GM12878 (cell line): ENCODE data around the gene SRSF12. TPM values are rescaled to one million over a fixed set of nuclear protein-coding genes. Genes with fewer than 3 reads are reported as not detected.

Experiments used
- ATAC-seq: fragments of 200-7000 bp; cut with Tn5 transposase; 3 replicates; pipeline ENCODE4 v1.9.1; 2020; ENCODE audit warnings: mild to moderate bottlenecking, moderate library complexity
- BruUV-seq: library from RNA; stranded (reverse); fragments of 400-500 nt; replicated peaks from 2 replicates; lab custom pipeline; 2021; lab: Mats Ljungman, UMichigan
- CTCF ChIA-PET: fragments of 300-600 bp; sonication (Branson Sonifier 250); formaldehyde crosslinking; extraction: SDS; loops from one replicate; lab custom pipeline; 2021; ENCODE audit warnings: inconsistent platforms; lab: Yijun Ruan, JAX
- POLR2A ChIA-PET: fragments of 350-600 bp; formaldehyde crosslinking; extraction: SDS; loops from one replicate; lab custom pipeline; 2021; ENCODE audit warnings: inconsistent platforms; lab: Charles Lee
- RAD21 ChIA-PET: fragments of 300-600 bp; sonication (Branson Sonifier 250); formaldehyde crosslinking; loops from one replicate; lab custom pipeline; 2023; ENCODE audit warnings: antibody characterized with exemption; ENCODE audit not compliant: unreplicated experiment; lab: Charles Lee
- SMC1A ChIA-PET: fragments of 300-600 bp; sonication (Branson Sonifier 250); formaldehyde crosslinking; loops from one replicate; lab custom pipeline; 2023; ENCODE audit not compliant: unreplicated experiment, uncharacterized antibody; lab: Charles Lee
- DNase-seq: peaks from one replicate; pipeline ENCODE4 v3.0.0-alpha.2; 2011; ENCODE audit warnings: low read depth, low spot score
- FAIRE-seq: peaks from 3 replicates; lab custom pipeline; 2011; peaks lifted over from hg19 to GRCh38; lab: Jason Lieb, UNC
- H2AFZ ChIP-seq: 2 replicates; pipeline ENCODE4 v1.6.0; 2011; ENCODE audit warnings: low read depth, low read length, control low read depth; ENCODE audit not compliant: control insufficient read depth
- H3K27ac ChIP-seq: 2 replicates; pipeline ENCODE4 v1.5.1; 2011; ENCODE audit warnings: control low read depth; ENCODE audit not compliant: control insufficient read depth, insufficient read depth
- H3K27me3 ChIP-seq, 2 experiments: replicated peaks in 1 of 2; 2 replicates each; pipeline versions ENCODE4 v1.6.0 to v1.6.1; 2011; ENCODE audit warnings: low read length in 1 of 2; ENCODE audit not compliant: control insufficient read depth in 2 of 2, insufficient read depth in 2 of 2
- H3K36me3 ChIP-seq, 2 experiments: 2 replicates each; pipeline ENCODE4 v1.5.1; 2011; ENCODE audit warnings: low read length in 1 of 2; ENCODE audit not compliant: control insufficient read depth in 2 of 2, insufficient read depth in 2 of 2
- H3K4me1 ChIP-seq: 2 replicates; pipeline ENCODE4 v1.6.1; 2011; ENCODE audit warnings: mild to moderate bottlenecking, low read length, moderate library complexity, mixed read lengths; ENCODE audit not compliant: control insufficient read depth, insufficient read depth
- H3K4me2 ChIP-seq: 2 replicates; pipeline ENCODE4 v1.6.0; 2011; ENCODE audit warnings: control low read depth; ENCODE audit not compliant: control insufficient read depth, insufficient read depth
- H3K4me3 ChIP-seq: fragments of 200-600 bp; sonication (generic); 2 replicates; pipeline ENCODE4 v1.5.1; 2016
- H3K79me2 ChIP-seq: 2 replicates; pipeline ENCODE4 v1.6.0; 2011; ENCODE audit warnings: low read length; ENCODE audit not compliant: control insufficient read depth, insufficient read depth
- H3K9ac ChIP-seq: 2 replicates; pipeline ENCODE4 v1.8.0; 2011; ENCODE audit warnings: low read length, control low read depth, mixed read lengths; ENCODE audit not compliant: control insufficient read depth, insufficient read depth
- H3K9me3 ChIP-seq: replicated peaks from 3 replicates; pipeline ENCODE4 v1.5.1; 2011; ENCODE audit warnings: mild to moderate bottlenecking, low read length; ENCODE audit not compliant: control insufficient read depth, insufficient read depth
- H4K20me1 ChIP-seq: 2 replicates; pipeline ENCODE4 v1.6.0; 2011; ENCODE audit not compliant: control insufficient read depth, insufficient read depth
- BHLHE40 ChIP-seq, 2 experiments: fragments of 450-650 bp in 1 of 2; IDR thresholded peaks; 2 replicates each; pipeline ENCODE4 v1.6.1; 2011 to 2017; ENCODE audit warnings: low read depth in 2 of 2, borderline replicate concordance in 1 of 2, improper control_type of control experiment in 1 of 2, low read length in 1 of 2, mild to moderate bottlenecking in 1 of 2
- CEBPB ChIP-seq, 2 experiments: fragments of 150-350 bp in 1 of 2; IDR thresholded peaks; 2 replicates each; pipeline ENCODE4 v1.6.1; 2012 to 2014; ENCODE audit warnings: low read depth in 2 of 2, low read length in 2 of 2, borderline replicate concordance in 1 of 2, inconsistent platforms in 1 of 2
- FOXM1 ChIP-seq: IDR thresholded peaks from 2 replicates; pipeline ENCODE4 v1.6.1; 2012; ENCODE audit warnings: low read depth, mild to moderate bottlenecking, inconsistent platforms, low read length, moderate library complexity
- JUNB ChIP-seq: IDR thresholded peaks from 2 replicates; pipeline ENCODE4 v1.6.1; 2016; ENCODE audit warnings: antibody characterized with exemption, mild to moderate bottlenecking
- JUND ChIP-seq: IDR thresholded peaks from 2 replicates; pipeline ENCODE4 v1.6.1; 2012; ENCODE audit warnings: low read depth, mild to moderate bottlenecking, low read length, improper control_type of control experiment, moderate library complexity
- NR2F1 ChIP-seq: fragments of 450-650 bp; conservative IDR thresholded peaks from 2 replicates; pipeline ENCODE4 v1.6.1; 2017; ENCODE audit warnings: mild to moderate bottlenecking
- PAX8 ChIP-seq: fragments of 450-650 bp; IDR thresholded peaks from 2 replicates; pipeline ENCODE4 v1.6.1; 2017; ENCODE audit warnings: mild to moderate bottlenecking, moderate library complexity
- POLR2A ChIP-seq: IDR thresholded peaks from 2 replicates; pipeline ENCODE4 v1.6.1; 2011; ENCODE audit warnings: low read depth, mild to moderate bottlenecking, low read length
- RELA ChIP-seq: fragments of 450-650 bp; IDR thresholded peaks from 2 replicates; pipeline ENCODE4 v1.8.0; 2014; ENCODE audit warnings: borderline replicate concordance; ENCODE audit not compliant: partially characterized antibody
- RUNX3 ChIP-seq: IDR thresholded peaks from 2 replicates; pipeline ENCODE4 v1.6.1; 2012; ENCODE audit warnings: low read length, inconsistent platforms
- SMC3 ChIP-seq: IDR thresholded peaks from 2 replicates; pipeline ENCODE4 v1.6.1; 2011; ENCODE audit warnings: low read length, improper control_type of control experiment, borderline replicate concordance
- YBX1 ChIP-seq: fragments of 450-650 bp; IDR thresholded peaks from 2 replicates; pipeline ENCODE4 v1.6.1; 2016; ENCODE audit warnings: antibody characterized with exemption
- YY1 ChIP-seq: IDR thresholded peaks from 2 replicates; pipeline ENCODE4 v1.6.1; 2011; ENCODE audit warnings: low read depth, mild to moderate bottlenecking, low read length
- ZNF207 ChIP-seq: fragments of 450-650 bp; IDR thresholded peaks from 2 replicates; pipeline ENCODE4 v1.6.1; 2014; ENCODE audit warnings: antibody characterized with exemption, mild to moderate bottlenecking, borderline replicate concordance
- ZNF24 ChIP-seq: fragments of 450-650 bp; IDR thresholded peaks from 2 replicates; pipeline ENCODE4 v1.6.1; 2017; ENCODE audit warnings: antibody characterized with exemption, mild to moderate bottlenecking
- ZNF592 ChIP-seq: fragments of 450-650 bp; IDR thresholded peaks from 2 replicates; pipeline ENCODE4 v1.6.1; 2017; ENCODE audit warnings: mild to moderate bottlenecking, moderate library complexity
- WGBS: methylation state at CpG from one replicate; pipeline ENCODE4 v1.1.6; 2016; ENCODE audit warnings: low lambda C conversion rate; ENCODE audit not compliant: insufficient replicate concordance, insufficient coverage; ENCODE audit errors: missing lambda C conversion rate; 5-methylcytosine and 5-hydroxymethylcytosine counted together
- in situ Hi-C: fragments of 300-500 bp; cut with MboI; formaldehyde crosslinking; loops from 9 replicates; pipeline ENCODE4 v1.14.3; 2018; ENCODE audit warnings: mixed read lengths
- intact Hi-C: fragments of 100-400 bp; cut with micrococcal nuclease; formaldehyde crosslinking; loops from one replicate; pipeline ENCODE4 v1.14.2; 2022; ENCODE audit not compliant: unreplicated experiment
- polyA plus RNA-seq, 11 experiments: library from polyadenylated mRNA; depleted of rRNA in 4 of 11; unstranded in 6 of 11; stranded (reverse) in 5 of 11; fragments of >200 nt; fragmentation: Nextera tagmentation in 4 of 11; fragmentation: Illumina TruSeq in 1 of 11; extraction: Ambion mirVana in 4 of 11; extraction: Trizol in 1 of 11; gene quantifications; 1 replicate in 1 of 11; 2 replicates in 10 of 11; pipeline versions ENCODE4 v1.2.1 to v1.2.3, GENCODE V29; 2011 to 2016; ENCODE audit warnings: inconsistent platforms in 2 of 11, missing spikeins in 2 of 11, low read depth in 1 of 11
- total RNA-seq, 4 experiments: library from RNA; depleted of rRNA in 3 of 4; stranded (reverse); fragments of >200 nt in 3 of 4; fragmentation: Illumina TruSeq in 1 of 4; extraction: Trizol in 1 of 4; gene quantifications; 2 replicates each; pipeline versions ENCODE4 v1.2.1 to v1.2.3, GENCODE V29; 2013 to 2021
- TF ChIP-seq, protein P1 (sequence below), 3 experiments: IDR thresholded peaks in 2 of 3; conservative IDR thresholded peaks in 1 of 3; 2 replicates each; pipeline ENCODE4 v1.5.1; 2011; ENCODE audit warnings: low read depth in 3 of 3, low read length in 3 of 3, mild to moderate bottlenecking in 3 of 3, control low read depth in 2 of 3, moderate library complexity in 2 of 3, inconsistent platforms in 1 of 3, mixed read lengths in 1 of 3; ENCODE audit not compliant: control insufficient read depth in 2 of 3, insufficient read depth in 1 of 3; ENCODE audit errors: extremely low read depth in 1 of 3
- TF ChIP-seq, protein P2 (sequence below): fragments of 450-650 bp; IDR thresholded peaks from 2 replicates; pipeline ENCODE4 v1.6.1; 2017; ENCODE audit warnings: mild to moderate bottlenecking, low read depth, inconsistent platforms; ENCODE audit not compliant: poor library complexity, severe bottlenecking

SRSF12 gene
- total and polyA plus RNA-seq, 10 of the 15 experiments (the other 5 are each of a cell fraction or from before 2014, with no cell fraction given), result 0.03 to 0.23 TPM; not detected in 8

DNA sequence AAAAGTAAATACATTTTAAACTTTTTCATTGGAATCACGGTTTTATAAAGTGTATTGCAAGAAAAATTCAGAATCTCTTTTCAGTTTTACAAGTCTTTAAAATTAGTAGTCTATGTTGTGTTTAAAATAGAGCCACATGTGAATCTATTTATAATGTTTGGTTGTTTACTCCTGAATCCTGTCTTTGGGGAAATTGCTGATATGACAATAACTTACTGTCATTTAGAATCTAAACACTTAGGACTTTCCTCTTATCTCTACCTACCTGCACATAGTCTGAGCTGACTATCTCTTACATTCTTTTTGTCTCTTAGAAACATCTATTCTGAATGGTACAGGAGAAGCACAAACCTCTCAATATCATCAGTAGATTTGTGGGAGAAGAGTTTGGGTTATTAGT, 4.1 kb upstream of the SRSF12 start:
- Histone ChIP-seq H2AFZ (no peak overlapping the region), H3K27me3 (peaks cover 0 to 4% of the 10 kb centered on the region in 2 experiments; a peak in 1 of 4 replicates), H3K27ac (no peak overlapping the region), H3K4me3 (no peak overlapping the region), H3K4me2 (no peak overlapping the region), H3K36me3 (no peaks in the 10 kb centered on the region), H3K79me2 (no peaks in the 10 kb centered on the region), H3K4me1 (no peaks in the 10 kb centered on the region), H3K9me3 (no peaks in the 10 kb centered on the region), H4K20me1 (no peaks in the 10 kb centered on the region), H3K9ac (no peak overlapping the region)
- in situ Hi-C loops, result no loop called here
- CTCF ChIA-PET, result interaction anchor here (0.6 to 4.7 kb wide), 6 partner anchors 13 to 139 kb away, joined by 3 to 27 read pairs (median 8); partner anchors contain the start of gene PM20D2
- POLR2A ChIA-PET, result interaction anchor here (1.2 kb wide), 1 partner anchor 237 kb away, joined by 3 read pairs; no protein-coding TSS in a partner anchor
- no peak for TF ChIP-seq PAX8
- no peak for TF ChIP-seq POLR2A
- no peak for TF ChIP-seq JUND
- no peak for TF ChIP-seq ZNF592
- no peak for TF ChIP-seq JUNB
- TF ChIP-seq, protein P1, sequence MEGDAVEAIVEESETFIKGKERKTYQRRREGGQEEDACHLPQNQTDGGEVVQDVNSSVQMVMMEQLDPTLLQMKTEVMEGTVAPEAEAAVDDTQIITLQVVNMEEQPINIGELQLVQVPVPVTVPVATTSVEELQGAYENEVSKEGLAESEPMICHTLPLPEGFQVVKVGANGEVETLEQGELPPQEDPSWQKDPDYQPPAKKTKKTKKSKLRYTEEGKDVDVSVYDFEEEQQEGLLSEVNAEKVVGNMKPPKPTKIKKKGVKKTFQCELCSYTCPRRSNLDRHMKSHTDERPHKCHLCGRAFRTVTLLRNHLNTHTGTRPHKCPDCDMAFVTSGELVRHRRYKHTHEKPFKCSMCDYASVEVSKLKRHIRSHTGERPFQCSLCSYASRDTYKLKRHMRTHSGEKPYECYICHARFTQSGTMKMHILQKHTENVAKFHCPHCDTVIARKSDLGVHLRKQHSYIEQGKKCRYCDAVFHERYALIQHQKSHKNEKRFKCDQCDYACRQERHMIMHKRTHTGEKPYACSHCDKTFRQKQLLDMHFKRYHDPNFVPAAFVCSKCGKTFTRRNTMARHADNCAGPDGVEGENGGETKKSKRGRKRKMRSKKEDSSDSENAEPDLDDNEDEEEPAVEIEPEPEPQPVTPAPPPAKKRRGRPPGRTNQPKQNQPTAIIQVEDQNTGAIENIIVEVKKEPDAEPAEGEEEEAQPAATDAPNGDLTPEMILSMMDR (IDR thresholded peaks at IDR 0.05 in 2 of 3, conservative IDR thresholded peaks at IDR 0.05 in 1 of 3; ENCODE audit: control insufficient read depth in 2 of 3, extremely low read depth in 1 of 3, insufficient read depth in 1 of 3, low read depth in 3 of 3, low read length in 3 of 3), result no peak
- no peak for TF ChIP-seq YY1
- TF ChIP-seq RUNX3, result no peak
- TF ChIP-seq ZNF207, result no peak
- TF ChIP-seq YBX1, result no peak
- TF ChIP-seq RELA, result no peak
- no peak for TF ChIP-seq SMC3
- no peak for TF ChIP-seq ZNF24
- TF ChIP-seq NR2F1, result no peak
- no peak for TF ChIP-seq CEBPB (IDR thresholded peaks at IDR 0.05; ENCODE audit: borderline replicate concordance in 1 of 2, low read depth in 2 of 2, low read length in 2 of 2)
- TF ChIP-seq BHLHE40 (IDR thresholded peaks at IDR 0.05; ENCODE audit: borderline replicate concordance in 1 of 2, low read depth in 2 of 2, low read length in 1 of 2), result no peak
- TF ChIP-seq, protein P2, sequence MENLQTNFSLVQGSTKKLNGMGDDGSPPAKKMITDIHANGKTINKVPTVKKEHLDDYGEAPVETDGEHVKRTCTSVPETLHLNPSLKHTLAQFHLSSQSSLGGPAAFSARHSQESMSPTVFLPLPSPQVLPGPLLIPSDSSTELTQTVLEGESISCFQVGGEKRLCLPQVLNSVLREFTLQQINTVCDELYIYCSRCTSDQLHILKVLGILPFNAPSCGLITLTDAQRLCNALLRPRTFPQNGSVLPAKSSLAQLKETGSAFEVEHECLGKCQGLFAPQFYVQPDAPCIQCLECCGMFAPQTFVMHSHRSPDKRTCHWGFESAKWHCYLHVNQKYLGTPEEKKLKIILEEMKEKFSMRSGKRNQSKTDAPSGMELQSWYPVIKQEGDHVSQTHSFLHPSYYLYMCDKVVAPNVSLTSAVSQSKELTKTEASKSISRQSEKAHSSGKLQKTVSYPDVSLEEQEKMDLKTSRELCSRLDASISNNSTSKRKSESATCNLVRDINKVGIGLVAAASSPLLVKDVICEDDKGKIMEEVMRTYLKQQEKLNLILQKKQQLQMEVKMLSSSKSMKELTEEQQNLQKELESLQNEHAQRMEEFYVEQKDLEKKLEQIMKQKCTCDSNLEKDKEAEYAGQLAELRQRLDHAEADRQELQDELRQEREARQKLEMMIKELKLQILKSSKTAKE, result no peak
- TF ChIP-seq FOXM1, result no peak
- no peak for DNase-seq
- intact Hi-C loops, result loop anchor here (1.0 to 5.0 kb wide), 3 partner anchors 121 to 253 kb away; no protein-coding TSS in a partner anchor
- SMC1A ChIA-PET, result interaction anchor here (1.2 to 2.6 kb wide), 4 partner anchors 120 to 245 kb away, joined by 3 to 10 read pairs (median 8); no protein-coding TSS in a partner anchor
- no TSS peak for BruUV-seq
- RAD21 ChIA-PET, result interaction anchor here (1.5 kb wide), 1 partner anchor 139 kb away, joined by 6 read pairs; no protein-coding TSS in a partner anchor
- no peak for FAIRE-seq
- ATAC-seq, result no peak
- 29% methylated on average over 1 of the region's 1 CpG for WGBS
